DOHH2 (cell line): Measurements from ENCODE around the gene CNTD1.
"Not testable (repeated sequence)": the region's sequence is repeated elsewhere in the genome, so short reads cannot be mapped to it uniquely, and the experiment has no call there.

Experiments
- H3F3A ChIP-seq: fragments of 200-600 bp; sonication (generic), shearing (Covaris generic); 2 replicates; pipeline ENCODE4 v1.6.0; 2016; ENCODE audit warnings: antibody characterized with exemption, mild to moderate bottlenecking; ENCODE audit not compliant: control insufficient read depth, insufficient read depth
- H3K27ac ChIP-seq: fragments of 200-600 bp; sonication (generic); 2 replicates; pipeline ENCODE4 v1.5.1; 2014; ENCODE audit warnings: low read depth, mild to moderate bottlenecking, low read length, moderate library complexity
- H3K27me3 ChIP-seq: fragments of 200-600 bp; sonication (generic); 2 replicates; pipeline ENCODE4 v1.6.1; 2014; ENCODE audit warnings: mild to moderate bottlenecking, low read length, mixed read lengths; ENCODE audit not compliant: control insufficient read depth
- H3K36me3 ChIP-seq: fragments of 200-600 bp; sonication (generic); 2 replicates; pipeline ENCODE4 v1.6.1; 2014; ENCODE audit warnings: mild to moderate bottlenecking, low read length, moderate library complexity, mixed read lengths; ENCODE audit not compliant: control insufficient read depth
- H3K4me1 ChIP-seq: fragments of 200-600 bp; sonication (generic); 2 replicates; pipeline ENCODE4 v1.6.1; 2014; ENCODE audit warnings: mild to moderate bottlenecking, low read length, mixed read lengths; ENCODE audit not compliant: control insufficient read depth
- H3K4me2 ChIP-seq: fragments of 200-600 bp; sonication (generic); 2 replicates; pipeline ENCODE4 v1.6.0; 2014; ENCODE audit warnings: mild to moderate bottlenecking, low read length, moderate library complexity
- H3K4me3 ChIP-seq: fragments of 200-600 bp; sonication (generic); 2 replicates; pipeline ENCODE4 v1.5.1; 2014; ENCODE audit warnings: mild to moderate bottlenecking, low read length, mixed read lengths
- H3K79me2 ChIP-seq: fragments of 200-600 bp; sonication (generic); 2 replicates; pipeline ENCODE4 v1.6.1; 2014; ENCODE audit warnings: mild to moderate bottlenecking, low read length, mixed read lengths; ENCODE audit not compliant: control insufficient read depth
- H3K9me2 ChIP-seq: fragments of 200-600 bp; sonication (generic); replicated peaks from 2 replicates; pipeline ENCODE4 v1.6.1; 2014; ENCODE audit warnings: mild to moderate bottlenecking, low read length, mixed read lengths; ENCODE audit not compliant: control insufficient read depth
- H3K9me3 ChIP-seq: fragments of 200-600 bp; sonication (generic); 2 replicates; pipeline ENCODE4 v1.6.1; 2014; ENCODE audit warnings: antibody characterized with exemption, low read length, mixed read lengths; ENCODE audit not compliant: control insufficient read depth, insufficient read depth
- H4K20me1 ChIP-seq: fragments of 200-600 bp; sonication (generic); 2 replicates; pipeline ENCODE4 v1.6.0; 2014; ENCODE audit warnings: low read depth, mild to moderate bottlenecking, antibody characterized with exemption, low read length, moderate library complexity; ENCODE audit not compliant: control insufficient read depth, insufficient read depth
- EZH2phosphoT487 ChIP-seq: fragments of 200-600 bp; sonication (generic); IDR thresholded peaks from 2 replicates; pipeline ENCODE4 v1.6.1; 2017; ENCODE audit warnings: borderline replicate concordance, mild to moderate bottlenecking, antibody characterized with exemption, low read length, moderate library complexity, mixed read lengths
- TF ChIP-seq, protein P1 (sequence below): fragments of 200-600 bp; sonication (generic); IDR thresholded peaks from one replicate; pipeline ENCODE4 v1.5.1; 2014; ENCODE audit warnings: antibody characterized with exemption, mild to moderate bottlenecking, low read depth, low read length; ENCODE audit not compliant: poor library complexity, severe bottlenecking

Gene CNTD1

DNA sequence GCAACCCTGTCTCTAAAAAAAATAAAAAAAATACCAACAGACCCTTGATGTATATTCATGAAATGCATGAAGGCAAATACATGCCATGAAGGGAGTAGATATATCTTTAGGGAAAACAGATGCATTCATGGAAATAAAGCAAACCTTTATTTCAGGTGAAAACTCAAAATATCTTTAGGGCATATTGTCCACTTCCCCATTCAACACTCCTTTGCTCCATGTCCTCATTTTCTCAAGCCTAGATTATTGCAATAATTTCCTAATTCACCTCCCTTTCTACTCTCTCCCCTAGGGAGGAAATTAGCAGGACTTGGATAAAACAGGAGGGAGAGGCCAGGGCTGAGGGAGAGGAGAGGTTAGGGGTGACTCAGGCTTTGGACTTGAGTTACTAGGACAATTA lies 31.1 kb upstream of the CNTD1 start:
- Histone ChIP-seq H4K20me1 (no peaks in the 10 kb centered on the region), H3K27me3 (peaks cover 4% of the 10 kb centered on the region; the same call in 1 of the 2 replicates), H3K36me3 (no peaks in the 10 kb centered on the region), H3F3A (no peaks in the 10 kb centered on the region), H3K79me2 (no peaks in the 10 kb centered on the region), H3K9me3 (no peaks in the 10 kb centered on the region), H3K4me3 (no peak overlapping the region), H3K4me1 (peaks cover 13% of the 10 kb centered on the region), H3K4me2 (no peak overlapping the region), H3K27ac (no peak overlapping the region), H3K9me2 (no peaks in the 10 kb centered on the region)
- no peak for TF ChIP-seq EZH2phosphoT487
- TF ChIP-seq, protein P1, sequence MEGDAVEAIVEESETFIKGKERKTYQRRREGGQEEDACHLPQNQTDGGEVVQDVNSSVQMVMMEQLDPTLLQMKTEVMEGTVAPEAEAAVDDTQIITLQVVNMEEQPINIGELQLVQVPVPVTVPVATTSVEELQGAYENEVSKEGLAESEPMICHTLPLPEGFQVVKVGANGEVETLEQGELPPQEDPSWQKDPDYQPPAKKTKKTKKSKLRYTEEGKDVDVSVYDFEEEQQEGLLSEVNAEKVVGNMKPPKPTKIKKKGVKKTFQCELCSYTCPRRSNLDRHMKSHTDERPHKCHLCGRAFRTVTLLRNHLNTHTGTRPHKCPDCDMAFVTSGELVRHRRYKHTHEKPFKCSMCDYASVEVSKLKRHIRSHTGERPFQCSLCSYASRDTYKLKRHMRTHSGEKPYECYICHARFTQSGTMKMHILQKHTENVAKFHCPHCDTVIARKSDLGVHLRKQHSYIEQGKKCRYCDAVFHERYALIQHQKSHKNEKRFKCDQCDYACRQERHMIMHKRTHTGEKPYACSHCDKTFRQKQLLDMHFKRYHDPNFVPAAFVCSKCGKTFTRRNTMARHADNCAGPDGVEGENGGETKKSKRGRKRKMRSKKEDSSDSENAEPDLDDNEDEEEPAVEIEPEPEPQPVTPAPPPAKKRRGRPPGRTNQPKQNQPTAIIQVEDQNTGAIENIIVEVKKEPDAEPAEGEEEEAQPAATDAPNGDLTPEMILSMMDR, result no peak

DNA sequence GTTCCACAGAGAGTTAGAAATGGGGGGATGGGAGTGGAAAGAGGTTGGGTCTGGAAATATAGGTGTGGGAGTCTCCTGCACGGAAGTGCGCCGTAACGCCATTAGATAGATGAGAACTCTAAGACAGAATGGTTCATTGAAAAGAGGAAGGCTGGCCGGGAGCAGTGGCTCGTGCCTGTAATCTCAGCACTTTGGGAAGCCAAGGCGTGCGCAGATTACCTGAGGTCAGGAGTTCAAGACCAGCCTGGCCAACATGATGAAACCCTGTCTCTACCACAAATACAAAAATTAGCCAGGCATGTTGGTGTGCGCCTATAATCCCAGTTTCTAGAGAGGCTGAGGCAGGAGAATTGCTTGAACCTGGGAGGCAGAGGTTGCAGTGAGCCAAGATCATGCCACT lies 30.7 kb upstream of the CNTD1 start:
- not testable (repeated sequence) for H3K9me3 ChIP-seq, H3K27ac ChIP-seq, H3K9me2 ChIP-seq, H3K4me2 ChIP-seq, H3K4me3 ChIP-seq, H3K27me3 ChIP-seq, H3F3A ChIP-seq, H3K36me3 ChIP-seq, H3K79me2 ChIP-seq, H4K20me1 ChIP-seq
- H3K4me1 ChIP-seq, result peaks cover 12% of the 10 kb centered on the region

DNA sequence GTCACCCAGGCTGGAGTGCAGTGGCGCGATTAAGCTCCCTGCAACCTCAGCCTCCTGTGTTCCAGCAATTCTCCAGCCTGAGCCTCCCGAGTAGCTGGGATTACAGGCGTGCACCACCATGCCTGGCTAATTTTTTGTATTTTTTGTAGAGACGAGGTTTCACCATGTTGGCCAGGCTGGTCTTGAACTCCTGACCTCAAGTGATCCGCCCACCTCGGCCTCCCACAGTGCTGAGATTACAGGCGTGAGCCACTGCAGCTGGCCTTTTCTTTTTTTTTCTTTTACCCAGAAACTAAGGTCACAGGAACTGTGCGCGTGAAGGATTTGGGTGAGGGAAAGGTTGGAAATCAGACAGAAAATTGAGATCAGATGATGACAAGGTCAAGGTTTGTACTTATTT lies 28.7 kb upstream of the CNTD1 start:
- H3K27me3 ChIP-seq, H3K27ac ChIP-seq, H3K9me3 ChIP-seq, H3K9me2 ChIP-seq, H3F3A ChIP-seq, H3K36me3 ChIP-seq, H4K20me1 ChIP-seq, H3K4me3 ChIP-seq, H3K4me2 ChIP-seq: not testable (repeated sequence)
- peaks cover 14% of the 10 kb centered on the region for H3K4me1 ChIP-seq
- peaks cover 14% of the 10 kb centered on the region for H3K79me2 ChIP-seq

DNA sequence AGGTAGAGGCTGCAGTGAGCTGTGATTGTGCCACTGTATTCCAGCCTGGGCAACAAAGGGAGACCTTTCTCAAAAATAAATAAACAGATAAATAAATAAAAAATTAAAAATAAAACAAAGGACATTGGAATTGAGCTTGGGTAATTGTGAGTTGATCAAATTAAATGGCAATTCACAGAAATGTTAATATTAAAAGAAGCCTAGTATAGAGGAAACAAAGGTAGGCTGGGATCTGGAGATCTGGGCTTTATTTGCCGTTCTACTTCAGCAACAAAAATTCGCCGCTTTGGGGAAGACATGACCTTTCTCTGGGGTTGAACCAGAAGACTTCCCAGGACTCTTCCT lies 25.7 kb upstream of the CNTD1 start:
- peak overlapping the region; percentile 89 for H3K4me3 ChIP-seq
- no peak for TF ChIP-seq EZH2phosphoT487
- TF ChIP-seq, protein P1, result no peak

More for the DNA sequence above, 25.7 kb upstream of the CNTD1 start:
- Histone ChIP-seq H3K4me2 (peak overlapping the region; percentile 83), H3F3A (no peaks in the 10 kb centered on the region), H3K36me3 (peaks cover 24% of the 10 kb centered on the region), H3K27ac (no peak overlapping the region), H3K9me3 (no peaks in the 10 kb centered on the region), H3K9me2 (no peaks in the 10 kb centered on the region), H3K79me2 (peaks cover 14% of the 10 kb centered on the region), H3K4me1 (peaks cover 14% of the 10 kb centered on the region), H4K20me1 (no peaks in the 10 kb centered on the region), H3K27me3 (no peaks in the 10 kb centered on the region)
